PC-3 (cell line): ENCODE measurements around the gene DNASE1L2. TPM values are rescaled to one million over a fixed set of nuclear protein-coding genes. Genes with fewer than 3 reads are reported as not detected.

Experiments used
- ATAC-seq: fragments of 200-7000 bp; cut with Tn5 transposase; 2 replicates; pipeline ENCODE4 v1.9.1; 2020; ENCODE audit warnings: mild to moderate bottlenecking, moderate library complexity
- BruUV-seq: library from RNA; stranded (reverse); fragments of 400-500 nt; replicated peaks from 2 replicates; lab custom pipeline; 2021; lab: Mats Ljungman, UMichigan
- CTCF ChIA-PET: fragments of 300-600 bp; sonication (Branson Sonifier 250); formaldehyde crosslinking; loops from one replicate; lab custom pipeline; 2022; ENCODE audit warnings: antibody characterized with exemption; lab: Charles Lee
- POLR2A ChIA-PET: fragments of 300-600 bp; sonication (Branson Sonifier 250); formaldehyde crosslinking; loops from one replicate; lab custom pipeline; 2022; ENCODE audit warnings: antibody characterized with exemption; ENCODE audit not compliant: unreplicated experiment; lab: Charles Lee
- DNase-seq: peaks from one replicate; pipeline ENCODE4 v3.0.0-alpha.2; 2015
- H2AFZ ChIP-seq: fragments of 300-600 bp; sonication (generic); 2 replicates; pipeline ENCODE4 v1.6.0; 2016; ENCODE audit warnings: antibody characterized with exemption, low read length
- H3F3A ChIP-seq: fragments of 300-600 bp; sonication (generic); one replicate; pipeline ENCODE4 v1.6.0; 2017; ENCODE audit warnings: antibody characterized with exemption, low read length, control low read depth, mild to moderate bottlenecking; ENCODE audit not compliant: unreplicated experiment
- H3K27ac ChIP-seq: fragments of 300-600 bp; sonication (generic); 2 replicates; pipeline ENCODE4 v1.5.1; 2016; ENCODE audit warnings: mild to moderate bottlenecking, low read length
- H3K27me3 ChIP-seq: fragments of 300-600 bp; sonication (generic); 2 replicates; pipeline ENCODE4 v1.6.1; 2016; ENCODE audit warnings: low read length, mixed read lengths
- H3K36me3 ChIP-seq: fragments of 300-600 bp; sonication (generic); 2 replicates; pipeline ENCODE4 v1.6.1; 2016; ENCODE audit warnings: low read depth, mixed run types, low read length, mixed read lengths
- H3K4me1 ChIP-seq: fragments of 300-600 bp; sonication (generic); 2 replicates; pipeline ENCODE4 v1.5.1; 2016; ENCODE audit warnings: low read length; ENCODE audit not compliant: insufficient read depth
- H3K4me2 ChIP-seq: fragments of 300-600 bp; sonication (generic); 2 replicates; pipeline ENCODE4 v1.6.0; 2016; ENCODE audit warnings: low read length
- H3K4me3 ChIP-seq: fragments of 300-600 bp; sonication (generic); 2 replicates; pipeline ENCODE4 v1.5.1; 2016; ENCODE audit warnings: mild to moderate bottlenecking, low read length, mixed read lengths
- H3K79me2 ChIP-seq: fragments of 300-600 bp; sonication (generic); 2 replicates; pipeline ENCODE4 v1.6.1; 2017; ENCODE audit warnings: low read length, mixed read lengths
- H3K9ac ChIP-seq: fragments of 300-600 bp; sonication (generic); 2 replicates; pipeline ENCODE4 v1.6.0; 2016; ENCODE audit warnings: mild to moderate bottlenecking, low read length
- H3K9me2 ChIP-seq: fragments of 300-600 bp; sonication (generic); replicated peaks from 2 replicates; pipeline ENCODE4 v1.6.1; 2016; ENCODE audit warnings: mixed run types, low read length, mixed read lengths
- H3K9me3 ChIP-seq: fragments of 300-600 bp; sonication (generic); 2 replicates; pipeline ENCODE4 v1.6.1; 2016; ENCODE audit warnings: low read length, mixed read lengths
- H4K20me1 ChIP-seq: fragments of 300-600 bp; sonication (generic); 2 replicates; pipeline ENCODE4 v1.6.1; 2016; ENCODE audit warnings: low read length, mixed read lengths
- CTCF ChIP-seq: fragments of 300-600 bp; sonication (generic); conservative IDR thresholded peaks from 2 replicates; pipeline ENCODE4 v1.5.1; 2017; ENCODE audit warnings: antibody characterized with exemption, low read depth, mild to moderate bottlenecking, low read length
- EZH2 ChIP-seq: fragments of 300-600 bp; sonication (generic); IDR thresholded peaks from one replicate; pipeline ENCODE4 v1.6.1; 2017; ENCODE audit warnings: antibody characterized with exemption, mild to moderate bottlenecking, low read length; ENCODE audit not compliant: unreplicated experiment
- EZH2phosphoT487 ChIP-seq: fragments of 300-600 bp; sonication (generic); IDR thresholded peaks from 2 replicates; pipeline ENCODE4 v1.6.1; 2018; ENCODE audit warnings: mild to moderate bottlenecking, antibody characterized with exemption, low read length, borderline replicate concordance
- intact Hi-C: fragments of 100-400 bp; cut with micrococcal nuclease; formaldehyde crosslinking; loops from 2 replicates; pipeline ENCODE4 v1.9.0; 2023
- total RNA-seq: library from RNA; depleted of rRNA; stranded (reverse); fragments of >200 nt; gene quantifications from 2 replicates; pipeline ENCODE4 v1.2.3, GENCODE V29; 2014

The DNASE1L2 gene
- total RNA-seq, 1 experiment from 2014 or later, result 2.7 TPM

- Histone ChIP-seq H3K4me3 (no peak within 1 kb of the TSS), H2AFZ (no peak within 1 kb of the TSS), H3K36me3 (no peaks in the 10 kb centered on the region), H3K9me2 (no peaks in the 10 kb centered on the region), H3K9me3 (no peaks in the 10 kb centered on the region), H3K27ac (no peak within 1 kb of the TSS), H3K4me1 (peaks cover 23% of the 10 kb centered on the region), H3K4me2 (peak within 1 kb of the TSS; percentile 100), H3K9ac (no peak within 1 kb of the TSS), H3K79me2 (peaks cover 51% of the 10 kb centered on the region), H4K20me1 (peaks cover 12% of the 10 kb centered on the region), H3K27me3 (no peaks in the 10 kb centered on the region), H3F3A (no peaks in the 10 kb centered on the region)
- no peak for DNase-seq
- ChIA-PET POLR2A (no interaction called here), CTCF (no interaction called here)
- intact Hi-C loops, result no loop called here
- TF ChIP-seq CTCF, result no peak
- TF ChIP-seq EZH2, result no peak
- no peak for TF ChIP-seq EZH2phosphoT487
- ATAC-seq, result no peak
- BruUV-seq, result no TSS peak
Measured at GRCh38 chr16:2210386-2211365, 25.6 kb upstream of the DNASE1L2 start, which contains the start of gene BRICD5. TSS of gene BRICD5 (minus strand) at chr16:2210863. CDS start at chr16:2210833, 30 bp downstream.

GRCh38 chr16:2211923-2212347, 24.3 kb upstream of the DNASE1L2 start:
- no TSS peak for BruUV-seq
- no peak overlapping the region for H3K9ac ChIP-seq
- H3K9me2 ChIP-seq, result no peaks in the 10 kb centered on the region
- H4K20me1 ChIP-seq, result peaks cover 12% of the 10 kb centered on the region
- peak overlapping the region; percentile 100 for H3K4me2 ChIP-seq
- no peaks in the 10 kb centered on the region for H3K36me3 ChIP-seq
- POLR2A ChIA-PET, result no interaction called here
- no peak for ATAC-seq
- DNase-seq, result no peak
- no peaks in the 10 kb centered on the region for H3K27me3 ChIP-seq
- no peak overlapping the region for H2AFZ ChIP-seq
- peak overlapping the region; percentile 92; the same call in 1 of the 2 replicates for H3K4me3 ChIP-seq
- H3F3A ChIP-seq, result no peaks in the 10 kb centered on the region
- peaks cover 13% of the 10 kb centered on the region for H3K4me1 ChIP-seq
- no peaks in the 10 kb centered on the region for H3K9me3 ChIP-seq
- CTCF ChIA-PET, result no interaction called here
- intact Hi-C loops, result no loop called here
- peaks cover 39% of the 10 kb centered on the region for H3K79me2 ChIP-seq
- no peak overlapping the region for H3K27ac ChIP-seq
- TF ChIP-seq EZH2, result no peak
- TF ChIP-seq EZH2phosphoT487, result no peak
- no peak for TF ChIP-seq CTCF
